Mesendoderm (in vitro differentiated cells): Measurements from ENCODE around the gene SHMT2.

Source experiments
- DNase-seq: peaks from one replicate; pipeline ENCODE4 v3.0.0; 2013
- H2AK5ac ChIP-seq: 2 replicates; pipeline ENCODE4 v1.6.1; 2013; ENCODE audit warnings: low read length, inconsistent platforms
- H2BK120ac ChIP-seq: 2 replicates; pipeline ENCODE4 v1.6.1; 2013; ENCODE audit warnings: low read depth, mild to moderate bottlenecking, low read length, moderate library complexity, mixed read lengths
- H2BK15ac ChIP-seq: replicated peaks from 2 replicates; pipeline ENCODE4 v1.6.1; 2013; ENCODE audit warnings: low read depth, mild to moderate bottlenecking, moderate library complexity
- H2BK5ac ChIP-seq: 2 replicates; pipeline ENCODE4 v1.6.1; 2013; ENCODE audit warnings: low read length, inconsistent platforms
- H3K18ac ChIP-seq: 2 replicates; pipeline ENCODE4 v1.6.1; 2013; ENCODE audit warnings: mild to moderate bottlenecking, low read length, mixed read lengths
- H3K23ac ChIP-seq: one replicate; pipeline ENCODE4 v1.6.1; 2013; ENCODE audit warnings: low read length
- H3K27ac ChIP-seq: 2 replicates; pipeline ENCODE4 v1.5.1; 2013; ENCODE audit warnings: low read depth, mild to moderate bottlenecking, inconsistent platforms, low read length, moderate library complexity
- H3K27me3 ChIP-seq: 2 replicates; pipeline ENCODE4 v1.6.1; 2013; ENCODE audit warnings: low read length, control low read depth, mild to moderate bottlenecking, inconsistent platforms; ENCODE audit not compliant: insufficient read depth, poor library complexity
- H3K36me3 ChIP-seq: 2 replicates; pipeline ENCODE4 v1.6.1; 2013; ENCODE audit warnings: low read length, inconsistent platforms; ENCODE audit not compliant: control insufficient read depth, insufficient read depth
- H3K4ac ChIP-seq: one replicate; pipeline ENCODE4 v1.6.1; 2013; ENCODE audit warnings: low read depth, mild to moderate bottlenecking, low read length, moderate library complexity
- H3K4me1 ChIP-seq: 2 replicates; pipeline ENCODE4 v1.6.1; 2013; ENCODE audit warnings: low read depth, low read length, inconsistent platforms; ENCODE audit not compliant: control insufficient read depth
- H3K4me2 ChIP-seq: 2 replicates; pipeline ENCODE4 v1.6.1; 2013; ENCODE audit warnings: low read length
- H3K4me3 ChIP-seq: 2 replicates; pipeline ENCODE4 v1.5.1; 2013; ENCODE audit warnings: mild to moderate bottlenecking, low read length
- H3K56ac ChIP-seq: one replicate; pipeline ENCODE4 v1.6.1; 2013; ENCODE audit warnings: low read length
- H3K79me1 ChIP-seq: 2 replicates; pipeline ENCODE4 v1.6.1; 2013; ENCODE audit warnings: low read length, inconsistent platforms
- H3K79me2 ChIP-seq: 2 replicates; pipeline ENCODE4 v1.6.1; 2013; ENCODE audit warnings: mild to moderate bottlenecking, low read length; ENCODE audit not compliant: control insufficient read depth, insufficient read depth
- H3K9ac ChIP-seq: 2 replicates; pipeline ENCODE4 v1.6.1; 2013; ENCODE audit warnings: low read length, inconsistent platforms
- H4K5ac ChIP-seq: one replicate; pipeline ENCODE4 v1.6.1; 2013; ENCODE audit warnings: low read length
- H4K8ac ChIP-seq: one replicate; pipeline ENCODE4 v1.6.1; 2013; ENCODE audit warnings: low read depth, mild to moderate bottlenecking, control low read depth, low read length, moderate library complexity
- WGBS: extraction: QIAGEN DNeasy Blood & Tissue Kit; methylation state at CpG from one replicate; pipeline ENCODE4 v1.1.7; 2013; ENCODE audit warnings: low lambda C conversion rate, missing lambda C conversion rate; ENCODE audit not compliant: insufficient coverage; ENCODE audit errors: extremely low coverage; 5-methylcytosine and 5-hydroxymethylcytosine counted together

Gene SHMT2

DNA sequence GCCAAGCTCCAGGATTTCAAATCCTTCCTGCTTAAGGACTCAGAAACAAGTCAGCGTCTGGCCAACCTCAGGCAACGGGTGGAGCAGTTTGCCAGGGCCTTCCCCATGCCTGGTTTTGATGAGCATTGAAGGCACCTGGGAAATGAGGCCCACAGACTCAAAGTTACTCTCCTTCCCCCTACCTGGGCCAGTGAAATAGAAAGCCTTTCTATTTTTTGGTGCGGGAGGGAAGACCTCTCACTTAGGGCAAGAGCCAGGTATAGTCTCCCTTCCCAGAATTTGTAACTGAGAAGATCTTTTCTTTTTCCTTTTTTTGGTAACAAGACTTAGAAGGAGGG, 4.7 kb downstream of the SHMT2 start:
- peaks cover 14% of the 10 kb centered on the region for H3K79me2 ChIP-seq
- H3K27me3 ChIP-seq = peaks cover 20% of the 10 kb centered on the region
- H3K79me1 ChIP-seq = peaks cover 24% of the 10 kb centered on the region
- no peak overlapping the region for H2AK5ac ChIP-seq
- no peak overlapping the region for H4K5ac ChIP-seq
- H3K56ac ChIP-seq = no peak overlapping the region
- no peak overlapping the region for H2BK5ac ChIP-seq
- H2BK15ac ChIP-seq = no peak overlapping the region
- H3K23ac ChIP-seq = no peak overlapping the region
- H2BK120ac ChIP-seq = no peak overlapping the region
- DNase-seq = no peak
- no peak overlapping the region for H3K9ac ChIP-seq
- no peak overlapping the region for H3K27ac ChIP-seq
- H3K4me2 ChIP-seq = no peak overlapping the region
- no peak overlapping the region for H3K4ac ChIP-seq
- no peak overlapping the region for H3K4me3 ChIP-seq
- H3K36me3 ChIP-seq = peaks cover 24% of the 10 kb centered on the region
- H3K18ac ChIP-seq = no peak overlapping the region
- peaks cover 7% of the 10 kb centered on the region for H3K4me1 ChIP-seq
- no CpG with 5 or more reads among the region's 3 CpGs for WGBS
- no peak overlapping the region for H4K8ac ChIP-seq

DNA sequence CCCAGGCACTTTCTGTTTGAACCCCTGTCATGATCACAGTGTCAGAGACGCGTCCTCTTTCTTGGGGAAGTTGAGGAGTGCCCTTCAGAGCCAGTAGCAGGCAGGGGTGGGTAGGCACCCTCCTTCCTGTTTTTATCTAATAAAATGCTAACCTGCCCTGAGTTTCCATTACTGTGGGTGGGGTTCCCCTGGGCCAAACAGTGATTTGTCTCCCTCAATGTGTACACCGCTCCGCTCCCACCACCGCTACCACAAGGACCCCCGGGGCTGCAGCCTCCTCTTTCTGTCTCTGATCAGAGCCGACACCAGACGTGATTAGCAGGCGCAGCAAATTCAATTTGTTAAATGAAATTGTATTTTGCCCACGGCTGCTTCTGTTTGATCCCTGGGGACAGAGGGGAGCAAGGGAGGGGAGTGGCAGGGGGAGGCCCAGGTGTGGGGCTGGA, 5.1 kb downstream of the SHMT2 start:
- no peak for DNase-seq
- H3K27ac ChIP-seq = no peak overlapping the region
- no peak overlapping the region for H3K23ac ChIP-seq
- no peak overlapping the region for H4K8ac ChIP-seq
- peaks cover 22% of the 10 kb centered on the region for H3K27me3 ChIP-seq
- H3K56ac ChIP-seq = no peak overlapping the region
- H3K18ac ChIP-seq = no peak overlapping the region
- H3K79me1 ChIP-seq = peaks cover 24% of the 10 kb centered on the region
- no peak overlapping the region for H3K4me3 ChIP-seq
- H3K4me2 ChIP-seq = no peak overlapping the region
- no peak overlapping the region for H3K4ac ChIP-seq
- peaks cover 7% of the 10 kb centered on the region for H3K4me1 ChIP-seq
- no CpG with 5 or more reads among the region's 10 CpGs for WGBS
- no peak overlapping the region for H2BK5ac ChIP-seq
- no peak overlapping the region for H2AK5ac ChIP-seq
- H3K9ac ChIP-seq = no peak overlapping the region
- no peak overlapping the region for H2BK15ac ChIP-seq
- H3K79me2 ChIP-seq = peaks cover 14% of the 10 kb centered on the region
- H3K36me3 ChIP-seq = peaks cover 24% of the 10 kb centered on the region
- H2BK120ac ChIP-seq = no peak overlapping the region
- no peak overlapping the region for H4K5ac ChIP-seq

- peak; percentile 74 for DNase-seq
- H3K9ac ChIP-seq = no peak overlapping the region
- H2BK120ac ChIP-seq = no peak overlapping the region
- no peak overlapping the region for H2BK5ac ChIP-seq
- no peak overlapping the region for H3K4me3 ChIP-seq
- no peak overlapping the region for H4K5ac ChIP-seq
- no peak overlapping the region for H3K4ac ChIP-seq
- H3K4me1 ChIP-seq = peaks cover 8% of the 10 kb centered on the region
- no peak overlapping the region for H3K23ac ChIP-seq
- no peak overlapping the region for H3K56ac ChIP-seq
- no CpG with 5 or more reads among the region's 26 CpGs for WGBS
- no peak overlapping the region for H2AK5ac ChIP-seq
- peaks cover 23% of the 10 kb centered on the region for H3K79me1 ChIP-seq
- H4K8ac ChIP-seq = no peak overlapping the region
- peaks cover 24% of the 10 kb centered on the region for H3K36me3 ChIP-seq
- H3K79me2 ChIP-seq = peaks cover 13% of the 10 kb centered on the region
- peaks cover 25% of the 10 kb centered on the region for H3K27me3 ChIP-seq
- no peak overlapping the region for H3K18ac ChIP-seq
- no peak overlapping the region for H3K4me2 ChIP-seq
- H2BK15ac ChIP-seq = no peak overlapping the region
- H3K27ac ChIP-seq = no peak overlapping the region
These were observed 5.7 kb downstream of the SHMT2 start for GRCh38 chr12:57235017-57235727.

DNA sequence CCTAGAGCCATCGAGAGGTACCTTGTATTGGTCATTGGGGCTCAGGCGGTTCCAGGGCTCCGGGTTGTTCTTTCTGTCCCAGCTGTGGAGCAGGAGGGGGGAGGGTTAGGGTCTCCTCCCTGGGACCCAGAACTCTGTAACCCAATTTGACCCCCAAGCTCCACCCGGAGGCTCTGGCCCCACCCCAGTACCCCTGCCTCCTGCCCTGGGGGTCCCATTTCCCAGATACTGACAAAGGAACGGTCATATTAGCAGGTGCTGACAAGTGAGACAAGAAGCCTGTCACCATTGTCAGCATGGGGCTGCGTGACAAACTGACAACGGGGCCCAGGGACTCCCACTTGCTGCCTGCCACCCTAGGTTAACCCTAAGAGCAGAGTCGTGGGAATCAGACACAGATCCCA, 6.2 kb downstream of the SHMT2 start:
- Histone ChIP-seq H3K18ac (no peak overlapping the region), H2BK120ac (no peak overlapping the region), H3K4me3 (no peak overlapping the region), H2BK15ac (no peak overlapping the region), H4K5ac (no peak overlapping the region), H2BK5ac (no peak overlapping the region), H3K36me3 (peaks cover 24% of the 10 kb centered on the region), H3K27ac (no peak overlapping the region), H3K9ac (no peak overlapping the region), H3K4me1 (peaks cover 7% of the 10 kb centered on the region), H3K79me2 (peaks cover 8% of the 10 kb centered on the region), H3K27me3 (peaks cover 26% of the 10 kb centered on the region), H2AK5ac (no peak overlapping the region), H3K4ac (no peak overlapping the region), H3K23ac (no peak overlapping the region), H3K56ac (no peak overlapping the region), H3K4me2 (no peak overlapping the region), H4K8ac (no peak overlapping the region), H3K79me1 (peaks cover 18% of the 10 kb centered on the region)
- no peak for DNase-seq
- no CpG with 5 or more reads among the region's 8 CpGs for WGBS

DNA sequence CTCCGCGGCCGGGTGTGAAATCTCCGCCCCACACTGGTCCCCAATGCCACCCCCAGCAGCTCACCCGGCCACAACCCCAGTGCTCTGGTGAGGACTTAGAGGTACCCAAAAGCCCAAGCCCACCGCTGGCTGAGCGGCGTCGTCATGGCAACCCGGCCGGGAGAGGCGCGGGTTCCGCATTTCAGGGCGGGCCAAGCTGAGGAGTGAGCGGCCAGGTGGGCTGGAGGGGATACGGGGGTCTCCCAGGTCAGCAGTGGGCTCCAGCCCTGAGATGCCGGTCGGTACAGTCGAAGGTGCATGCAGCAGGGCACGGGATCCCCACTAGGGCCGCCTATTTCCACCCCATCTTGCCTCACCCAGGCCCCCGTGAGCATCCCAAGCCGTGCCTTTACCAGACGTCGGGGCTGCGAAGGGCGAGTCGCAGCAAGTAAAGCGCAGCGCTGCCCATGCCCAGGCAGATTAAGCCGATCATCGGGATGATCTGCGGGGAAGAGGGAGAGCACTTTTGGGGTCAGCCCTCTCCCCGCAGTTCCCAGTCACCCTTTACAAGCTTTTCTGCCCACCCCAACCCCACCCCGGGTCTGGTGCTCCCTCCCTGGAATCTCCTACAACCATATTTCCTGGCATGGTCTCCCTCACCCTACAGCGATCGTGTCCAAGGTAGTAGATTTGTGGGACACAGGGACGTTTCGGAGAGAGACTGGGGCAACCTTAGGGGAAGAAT, 6.9 kb downstream of the SHMT2 start:
- Histone ChIP-seq H3K27ac (no peak overlapping the region), H2AK5ac (no peak overlapping the region), H2BK5ac (no peak overlapping the region), H2BK120ac (no peak overlapping the region), H3K18ac (no peak overlapping the region), H3K56ac (no peak overlapping the region), H3K4me3 (no peak overlapping the region), H2BK15ac (no peak overlapping the region), H4K8ac (no peak overlapping the region), H3K4me2 (no peak overlapping the region), H3K4me1 (peaks cover 5% of the 10 kb centered on the region), H3K27me3 (peaks cover 33% of the 10 kb centered on the region), H3K79me1 (peaks cover 11% of the 10 kb centered on the region), H3K79me2 (peaks cover 3% of the 10 kb centered on the region), H3K9ac (no peak overlapping the region), H4K5ac (no peak overlapping the region), H3K23ac (no peak overlapping the region), H3K36me3 (peaks cover 23% of the 10 kb centered on the region), H3K4ac (no peak overlapping the region)
- WGBS = no CpG with 5 or more reads among the region's 40 CpGs
- peak; percentile 64 for DNase-seq
